Astrocyte of the spinal cord (primary cell): ENCODE measurements around the gene TMEM179.

Experiments
- DNase-seq: peaks from one replicate; pipeline ENCODE4 v3.0.0; 2011; ENCODE audit warnings: low read depth, low spot score
- H3K4me3 ChIP-seq: 2 replicates; pipeline ENCODE4 v1.5.1; 2011; ENCODE audit warnings: low read depth, mild to moderate bottlenecking, low read length, moderate library complexity
- CTCF ChIP-seq: IDR thresholded peaks from 2 replicates; pipeline ENCODE4 v1.5.1; 2012; ENCODE audit warnings: low read depth, mild to moderate bottlenecking, low read length, inconsistent platforms
- in situ Hi-C: cut with HindIII; loops from 2 replicates; pipeline ENCODE4 v1.10.0; 2017; ENCODE audit warnings: low sequenced_read_pairs

The TMEM179 gene

GRCh38 chr14:104546591-104547309 lies 57.8 kb downstream of the TMEM179 start:
- no peak overlapping the region for H3K4me3 ChIP-seq
- TF ChIP-seq CTCF, result no peak
- DNase-seq, result no peak
- in situ Hi-C loops, result no loop called here

GRCh38 chr14:104545942-104546501 lies 58.5 kb downstream of the TMEM179 start:
- no peak for DNase-seq
- in situ Hi-C loops, result no loop called here
- no peak for TF ChIP-seq CTCF

DNA sequence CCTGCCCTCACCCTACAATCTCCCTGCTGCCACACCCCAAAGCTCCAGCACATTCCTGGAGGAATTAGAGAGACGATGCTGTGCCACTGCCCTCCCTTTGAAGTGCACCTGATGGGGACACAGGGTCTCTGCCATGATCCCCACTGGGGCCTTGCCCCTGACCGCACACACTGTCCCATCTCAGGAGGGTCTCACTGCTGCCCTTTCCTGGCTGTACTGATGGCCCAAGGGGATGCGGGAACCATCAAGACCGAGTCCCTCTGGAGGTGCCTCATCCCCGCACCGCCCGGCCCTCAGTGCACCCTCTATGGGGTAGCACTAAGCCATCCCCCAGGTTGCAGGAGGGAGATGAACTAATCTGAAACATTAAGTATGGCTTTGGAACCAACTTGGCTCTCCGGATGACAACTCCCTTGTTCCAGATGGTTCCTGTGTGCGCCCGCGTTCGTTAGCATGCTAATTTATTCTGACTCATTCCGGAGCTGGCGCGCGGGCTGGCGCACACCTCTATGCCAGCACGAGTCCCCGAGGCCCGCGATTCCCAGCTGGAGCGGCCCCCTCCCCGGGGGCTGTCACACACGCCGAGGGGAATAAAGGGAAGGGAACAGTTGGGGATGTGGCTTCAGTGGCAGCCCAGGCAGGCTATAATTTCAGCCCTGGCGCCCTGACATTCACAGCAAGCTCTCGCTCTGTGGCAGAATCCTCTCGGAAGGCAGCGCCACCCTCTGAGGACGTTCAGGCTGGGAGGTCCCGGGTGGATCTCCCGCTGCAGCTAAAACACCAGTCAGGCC lies 59.2 kb downstream of the TMEM179 start:
- no peak for DNase-seq
- in situ Hi-C loops, result no loop called here
- H3K4me3 ChIP-seq, result no peak overlapping the region
- TF ChIP-seq CTCF, result no peak

More at GRCh38 chr14:104545942-104546501, 58.5 kb downstream of the TMEM179 start:
- H3K4me3 ChIP-seq, result no peak overlapping the region

DNA sequence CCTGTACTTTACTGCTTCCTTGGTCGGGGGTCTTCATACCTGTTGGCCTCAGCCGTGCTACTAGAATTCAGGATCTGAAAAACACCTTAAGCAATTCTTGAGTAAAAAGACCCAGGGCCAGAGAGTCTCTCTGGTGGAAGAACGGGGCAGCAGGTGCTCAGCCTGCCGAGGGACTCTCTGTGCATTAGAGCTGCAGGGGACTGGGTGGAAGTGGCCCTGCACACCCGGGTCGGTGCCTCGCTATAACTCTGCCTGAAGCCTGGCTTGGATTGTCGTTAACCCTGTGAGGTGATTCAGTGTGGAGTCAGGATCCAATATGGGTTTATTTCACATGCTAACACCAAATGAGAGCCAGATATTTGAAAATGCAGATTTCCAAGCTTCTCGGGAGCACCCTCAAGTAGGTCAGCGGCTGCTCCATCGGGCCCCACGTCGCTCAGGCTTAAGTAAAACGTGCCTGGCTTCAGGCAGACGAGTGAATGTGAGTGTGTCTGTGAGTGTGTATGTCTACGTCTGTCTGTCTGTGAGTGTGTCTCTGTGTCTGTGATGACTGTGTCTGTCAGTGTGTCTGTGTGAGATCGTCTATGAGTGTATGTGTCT lies 60.1 kb downstream of the TMEM179 start:
- in situ Hi-C loops, result no loop called here

GRCh38 chr14:104542871-104543830 lies 61.4 kb downstream of the TMEM179 start:
- no peak for TF ChIP-seq CTCF
- DNase-seq, result no peak
- in situ Hi-C loops, result no loop called here
- H3K4me3 ChIP-seq, result no peak overlapping the region

More for the DNA sequence above, 60.1 kb downstream of the TMEM179 start:
- no peak for TF ChIP-seq CTCF
- DNase-seq, result no peak
- no peak overlapping the region for H3K4me3 ChIP-seq
